Adrenal gland (tissue), 5 donors: ENCODE results near the gene DCBLD1.

Experiments
- POLR2A ChIP-seq, 2 donors: fragments of 450-650 bp; IDR thresholded peaks; one replicate each; pipeline ENCODE4 v1.6.1; 2017; ENCODE audit warnings: antibody characterized with exemption in 2 of 2, mild to moderate bottlenecking in 2 of 2, moderate library complexity in 1 of 2
- TF ChIP-seq, protein P1 (sequence below), 6 experiments: fragments of 450-650 bp in 4 of 6; fragments of 200-600 bp in 2 of 6; sonication (generic) in 1 of 6; IDR thresholded peaks; 1 replicate in 5 of 6; 2 replicates in 1 of 6; pipeline versions ENCODE4 v1.5.1 to v1.8.0; 2016 to 2021; ENCODE audit warnings: antibody characterized with exemption in 6 of 6, mild to moderate bottlenecking in 2 of 6, moderate library complexity in 1 of 6
- donor health status: DM: no; HTN: no; CAD: no.

DNA sequence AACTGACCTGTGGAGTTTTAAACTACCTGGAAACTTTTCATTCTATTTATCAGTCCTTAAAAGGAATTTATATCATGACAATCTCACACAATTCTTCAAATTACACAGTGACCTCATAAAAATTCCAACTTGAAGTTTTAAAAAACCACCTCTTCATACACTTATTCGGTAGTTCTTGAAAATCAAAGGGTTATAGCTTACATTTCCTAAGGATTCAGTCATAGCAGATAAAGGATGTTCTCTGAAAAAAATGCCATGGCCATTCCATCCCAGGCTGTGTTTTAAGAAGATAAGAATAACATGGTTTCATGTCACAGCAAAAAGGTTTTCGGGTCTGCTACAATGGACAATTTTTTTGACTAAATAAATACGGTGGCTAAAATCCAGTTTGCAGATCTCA, 78.7 kb downstream of the DCBLD1 start:
- TF ChIP-seq, protein P1, sequence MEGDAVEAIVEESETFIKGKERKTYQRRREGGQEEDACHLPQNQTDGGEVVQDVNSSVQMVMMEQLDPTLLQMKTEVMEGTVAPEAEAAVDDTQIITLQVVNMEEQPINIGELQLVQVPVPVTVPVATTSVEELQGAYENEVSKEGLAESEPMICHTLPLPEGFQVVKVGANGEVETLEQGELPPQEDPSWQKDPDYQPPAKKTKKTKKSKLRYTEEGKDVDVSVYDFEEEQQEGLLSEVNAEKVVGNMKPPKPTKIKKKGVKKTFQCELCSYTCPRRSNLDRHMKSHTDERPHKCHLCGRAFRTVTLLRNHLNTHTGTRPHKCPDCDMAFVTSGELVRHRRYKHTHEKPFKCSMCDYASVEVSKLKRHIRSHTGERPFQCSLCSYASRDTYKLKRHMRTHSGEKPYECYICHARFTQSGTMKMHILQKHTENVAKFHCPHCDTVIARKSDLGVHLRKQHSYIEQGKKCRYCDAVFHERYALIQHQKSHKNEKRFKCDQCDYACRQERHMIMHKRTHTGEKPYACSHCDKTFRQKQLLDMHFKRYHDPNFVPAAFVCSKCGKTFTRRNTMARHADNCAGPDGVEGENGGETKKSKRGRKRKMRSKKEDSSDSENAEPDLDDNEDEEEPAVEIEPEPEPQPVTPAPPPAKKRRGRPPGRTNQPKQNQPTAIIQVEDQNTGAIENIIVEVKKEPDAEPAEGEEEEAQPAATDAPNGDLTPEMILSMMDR (IDR thresholded peaks at IDR 0.05), result no peak
- TF ChIP-seq POLR2A (IDR thresholded peaks at IDR 0.05), result no peak
